Left renal cortex interstitium (tissue), 4 donors: Measurements from ENCODE around the gene KRT39. TPM values are rescaled to one million over a fixed set of nuclear protein-coding genes. Genes with fewer than 3 reads are reported as not detected.

Source experiments
- DNase-seq, 4 donors: peaks; one replicate each; pipeline ENCODE4 v3.0.0-alpha.2; 2013; ENCODE audit warnings: low read depth in 4 of 4, low spot score in 2 of 4, missing footprints in 1 of 4
- polyA plus RNA-seq, 4 donors: library from polyadenylated mRNA; unstranded; fragments of 120-200 nt; gene quantifications; one replicate each; pipeline ENCODE4 v1.2.1, GENCODE V29; 2013; ENCODE audit not compliant: insufficient read length in 4 of 4

The KRT39 gene
- polyA plus RNA-seq, 4 donors: 0.09 TPM; not detected in 3

- DNase-seq: no peak
Observed at GRCh38 chr17:40981115-40981514, 14.4 kb upstream of the KRT39 start.

GRCh38 chr17:40980596-40980995 lies 13.8 kb upstream of the KRT39 start:
- DNase-seq: no peak

GRCh38 chr17:40980117-40980516 lies 13.4 kb upstream of the KRT39 start:
- DNase-seq: no peak

GRCh38 chr17:40978575-40979151 lies 11.9 kb upstream of the KRT39 start:
- DNase-seq: no peak

DNA sequence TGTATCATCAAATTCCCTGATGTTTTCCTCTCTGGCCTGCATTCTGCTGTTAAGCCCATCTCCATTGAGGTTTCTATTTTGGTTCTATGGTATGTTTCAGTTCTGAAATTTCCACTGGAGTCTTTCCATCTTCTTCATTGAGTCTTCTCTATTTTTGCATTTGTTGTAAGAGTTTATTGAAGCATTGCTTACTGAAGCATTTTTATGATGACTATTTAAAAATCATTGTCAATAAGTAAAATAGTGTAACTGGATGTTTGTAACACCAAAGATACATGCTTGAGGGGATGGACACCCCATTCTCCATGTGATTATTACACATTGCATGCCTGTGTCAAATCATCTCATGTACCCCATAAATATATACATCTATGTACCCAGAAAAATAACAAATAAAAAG lies 8.8 kb upstream of the KRT39 start:
- no peak for DNase-seq

GRCh38 chr17:40974366-40974765 lies 7.6 kb upstream of the KRT39 start:
- DNase-seq: no peak

- no peak for DNase-seq
Observed at GRCh38 chr17:40967582-40967981, 834 bp upstream of the KRT39 start.

GRCh38 chr17:40963838-40964237 lies 2.9 kb downstream of the KRT39 start:
- DNase-seq: no peak

DNA sequence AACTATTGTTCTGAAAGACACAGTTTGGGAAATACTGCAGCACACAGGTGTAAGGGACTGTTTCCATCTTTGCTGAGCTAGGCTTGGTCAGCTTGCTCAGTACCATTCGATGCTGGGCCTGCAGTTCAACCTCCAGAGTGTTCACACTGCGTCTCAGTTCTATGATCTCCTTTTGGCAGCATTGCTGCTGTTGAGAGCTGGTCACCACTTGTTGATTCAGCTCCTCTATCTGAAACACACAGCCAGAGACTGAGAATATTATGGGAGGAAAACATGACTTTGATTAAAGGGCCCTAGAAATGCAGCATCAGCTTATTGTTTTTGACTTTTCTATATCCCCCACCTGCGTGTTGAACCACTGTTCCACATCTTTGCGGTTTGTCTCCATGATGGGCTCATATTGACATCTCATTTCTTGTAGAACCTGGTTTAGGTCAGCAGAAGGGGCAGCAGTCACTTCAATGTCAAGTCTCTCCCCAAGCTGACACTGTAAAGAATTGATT lies 4.6 kb downstream of the KRT39 start:
- DNase-seq: no peak

- DNase-seq: no peak
Observed at GRCh38 chr17:40961591-40961990, 5.2 kb downstream of the KRT39 start.

- DNase-seq: no peak
Observed at GRCh38 chr17:40960144-40960543, 6.6 kb downstream of the KRT39 start.

DNA sequence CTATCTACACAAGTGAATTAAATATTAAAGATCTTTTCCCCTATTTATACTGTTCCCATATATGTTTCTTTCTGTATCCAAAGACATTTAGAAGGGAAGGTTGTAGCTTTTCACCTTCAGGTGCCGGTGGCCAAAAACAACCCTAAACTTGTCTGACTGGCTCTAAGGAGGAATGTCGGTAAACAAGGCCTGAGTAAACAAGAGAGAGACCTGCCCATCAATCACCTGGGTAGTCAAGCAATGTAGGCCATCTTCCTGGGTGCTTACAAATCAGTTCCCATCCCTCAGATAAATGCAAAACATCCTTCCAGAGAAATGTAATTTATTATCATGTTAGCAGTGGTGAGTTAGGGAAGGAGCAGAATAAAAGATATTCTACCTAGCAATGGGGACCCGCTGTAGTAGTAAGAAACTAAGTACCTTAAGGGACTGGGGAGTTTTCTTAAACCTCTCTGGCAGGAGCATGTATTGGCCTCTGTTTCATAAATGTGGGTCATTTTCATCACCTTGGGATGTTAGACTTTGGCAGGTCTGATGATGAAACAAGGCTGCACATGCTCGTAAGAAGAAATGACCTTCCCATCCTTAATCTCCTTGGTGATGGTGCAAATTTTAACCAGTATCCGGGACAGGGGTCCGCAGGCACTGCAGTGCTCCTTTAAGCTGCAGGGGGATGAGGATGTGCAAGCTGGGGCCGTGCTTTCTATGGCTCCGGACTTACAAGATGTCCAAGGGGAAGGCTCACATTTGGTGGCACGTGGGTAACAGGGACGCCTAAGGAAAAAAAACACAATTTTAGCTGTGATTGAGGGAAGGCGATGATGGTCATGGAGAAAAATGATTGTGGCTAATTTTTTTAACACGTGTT lies 8.4 kb downstream of the KRT39 start:
- DNase-seq: no peak

- no peak for DNase-seq
Observed at GRCh38 chr17:40956401-40957254, 10.1 kb downstream of the KRT39 start.

GRCh38 chr17:40953881-40954280 lies 12.9 kb downstream of the KRT39 start:
- no peak for DNase-seq

DNA sequence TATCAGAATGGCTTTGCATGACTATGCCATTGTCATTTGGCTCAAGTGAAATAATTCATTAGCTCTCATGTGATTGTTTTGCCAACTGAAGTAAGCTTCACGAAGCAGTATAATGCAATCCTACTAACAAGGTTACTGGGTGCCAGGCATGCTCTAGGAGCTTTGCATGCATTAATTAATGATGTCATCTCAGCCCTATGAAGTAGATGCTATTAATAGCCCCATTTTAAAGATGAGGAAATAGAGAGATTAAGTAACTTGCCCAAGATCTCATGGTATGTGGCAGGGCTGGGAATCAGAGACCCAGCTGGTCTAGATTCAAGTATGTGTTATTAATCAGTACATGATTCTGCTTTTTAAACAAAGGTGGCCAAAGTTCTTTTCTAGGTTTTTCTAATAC lies 14.1 kb downstream of the KRT39 start:
- no peak for DNase-seq

GRCh38 chr17:40952154-40952553 lies 14.6 kb downstream of the KRT39 start:
- DNase-seq: no peak

DNA sequence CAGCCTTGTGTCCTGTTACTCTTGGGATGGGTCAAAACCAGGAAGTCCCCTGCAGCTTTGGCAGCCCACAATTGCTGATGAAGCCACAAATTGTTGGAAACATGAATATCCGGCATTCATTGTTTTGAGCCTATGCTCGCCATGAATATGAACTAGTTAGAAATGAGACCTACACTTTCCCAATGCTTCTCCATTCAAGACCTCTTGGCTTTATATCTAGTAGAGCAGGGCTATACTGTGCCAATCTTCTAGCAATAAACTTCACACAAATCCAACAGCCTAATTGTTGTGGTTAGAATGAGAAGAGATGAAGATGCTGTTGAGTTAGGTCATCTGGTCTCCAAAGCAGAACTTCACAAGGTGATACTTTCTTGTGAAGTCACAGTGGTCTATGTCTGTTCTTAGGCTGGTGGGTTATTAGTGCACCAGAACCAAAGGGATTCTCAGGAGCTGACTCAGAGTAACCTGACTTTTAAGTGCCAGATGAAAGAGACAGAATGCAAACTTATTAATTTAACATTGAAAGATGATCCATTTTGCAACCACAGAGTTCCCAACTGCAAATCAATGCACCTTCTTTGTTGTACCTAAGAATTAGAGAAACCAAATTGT lies 15.6 kb downstream of the KRT39 start:
- no peak for DNase-seq

DNA sequence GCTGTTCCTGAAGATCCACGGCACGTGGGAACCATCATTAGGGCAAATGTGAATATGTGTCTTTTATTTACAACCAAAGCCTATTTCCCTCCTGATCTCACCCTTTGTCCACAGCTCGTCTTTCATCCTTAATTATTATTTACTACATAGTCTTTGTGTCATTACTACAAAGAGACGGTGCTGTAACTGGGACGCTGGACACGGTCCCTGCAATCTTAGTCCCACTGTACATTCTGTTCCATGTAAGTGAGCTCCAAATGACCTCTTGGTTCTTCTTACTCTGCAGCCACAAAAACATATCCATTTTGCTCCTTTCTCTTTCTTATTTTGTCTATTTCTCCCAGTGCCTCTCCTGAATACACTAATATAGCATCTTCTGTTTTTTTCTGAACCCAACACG lies 16.6 kb downstream of the KRT39 start:
- DNase-seq: no peak

GRCh38 chr17:40949418-40949817 lies 17.3 kb downstream of the KRT39 start:
- no peak for DNase-seq

DNA sequence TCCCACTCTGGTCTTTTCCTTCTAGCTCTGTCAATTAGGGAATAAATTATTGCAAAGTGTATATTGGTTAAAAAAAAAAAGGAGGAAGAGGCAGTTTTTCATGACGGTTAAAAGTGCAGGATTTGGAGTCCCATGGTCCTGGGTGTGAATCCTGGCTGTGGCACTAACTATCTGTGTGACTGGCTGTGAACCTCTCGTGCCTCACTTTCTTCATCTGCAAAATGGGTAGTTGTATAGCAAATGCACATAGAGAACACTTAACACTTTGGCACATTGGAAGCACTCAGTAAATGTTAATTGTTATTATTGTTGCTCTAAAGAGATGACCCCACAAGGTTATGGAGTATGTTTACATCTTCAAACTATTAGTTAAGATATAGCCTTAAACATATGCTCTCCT lies 18.8 kb downstream of the KRT39 start:
- no peak for DNase-seq

- DNase-seq: no peak
Observed at GRCh38 chr17:40945414-40945813, 21.3 kb downstream of the KRT39 start.
